ENCODE data around the gene GOT1.

DNA sequence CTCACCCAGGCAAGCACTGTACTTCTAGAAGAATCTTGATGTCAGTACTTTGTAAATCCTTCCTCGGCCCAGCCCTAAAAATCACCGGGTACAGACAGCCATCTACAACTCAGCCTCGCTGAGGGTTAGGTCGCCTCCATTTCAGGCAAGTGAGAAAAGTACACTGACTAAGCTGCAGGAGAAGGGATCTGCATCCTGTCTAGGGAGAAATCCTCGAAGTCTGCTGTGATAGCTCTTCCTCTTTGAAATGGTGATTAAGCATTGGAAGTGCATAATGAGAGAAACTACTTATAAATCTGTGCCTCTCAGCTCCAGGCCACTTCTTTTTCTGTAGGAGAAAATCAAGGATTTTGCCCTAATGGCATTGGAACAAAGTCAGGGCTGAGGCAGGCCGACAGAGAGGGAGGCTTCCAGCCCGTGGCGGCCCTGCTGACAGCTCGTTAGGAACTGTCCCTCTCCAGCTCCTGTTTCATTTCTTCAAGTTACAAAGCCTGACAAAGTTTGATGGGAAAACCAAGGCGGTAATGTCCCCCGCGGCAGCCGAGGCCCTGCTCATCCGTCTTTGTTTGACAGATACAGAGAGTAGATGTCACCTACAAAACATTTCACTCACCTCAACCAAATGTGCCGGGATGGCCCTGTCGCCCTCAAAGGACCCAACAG, 14.1 kb upstream of the GOT1 start:
- TF ChIP-seq, protein P1, sequence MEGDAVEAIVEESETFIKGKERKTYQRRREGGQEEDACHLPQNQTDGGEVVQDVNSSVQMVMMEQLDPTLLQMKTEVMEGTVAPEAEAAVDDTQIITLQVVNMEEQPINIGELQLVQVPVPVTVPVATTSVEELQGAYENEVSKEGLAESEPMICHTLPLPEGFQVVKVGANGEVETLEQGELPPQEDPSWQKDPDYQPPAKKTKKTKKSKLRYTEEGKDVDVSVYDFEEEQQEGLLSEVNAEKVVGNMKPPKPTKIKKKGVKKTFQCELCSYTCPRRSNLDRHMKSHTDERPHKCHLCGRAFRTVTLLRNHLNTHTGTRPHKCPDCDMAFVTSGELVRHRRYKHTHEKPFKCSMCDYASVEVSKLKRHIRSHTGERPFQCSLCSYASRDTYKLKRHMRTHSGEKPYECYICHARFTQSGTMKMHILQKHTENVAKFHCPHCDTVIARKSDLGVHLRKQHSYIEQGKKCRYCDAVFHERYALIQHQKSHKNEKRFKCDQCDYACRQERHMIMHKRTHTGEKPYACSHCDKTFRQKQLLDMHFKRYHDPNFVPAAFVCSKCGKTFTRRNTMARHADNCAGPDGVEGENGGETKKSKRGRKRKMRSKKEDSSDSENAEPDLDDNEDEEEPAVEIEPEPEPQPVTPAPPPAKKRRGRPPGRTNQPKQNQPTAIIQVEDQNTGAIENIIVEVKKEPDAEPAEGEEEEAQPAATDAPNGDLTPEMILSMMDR (conservative IDR thresholded peaks at IDR 0.05; ENCODE audit: low read depth, low read length) = no peak
- no peak for TF ChIP-seq EZH2 (IDR thresholded peaks at IDR 0.05; ENCODE audit: borderline replicate concordance, low read depth, low read length, poor library complexity, severe bottlenecking)

Data from A673 (cell line).